T-helper 1 cell treated with Interleukin-12 subunit alpha and Interleukin-12 subunit beta and Interleukin-4 antibody, amounts not matched to agents 30 μg/mL and 1 μg/mL, for 36 hours (primary cell): ENCODE measurements around the gene NMNAT2.

ENCODE experiments used
- H3K27ac Mint-ChIP-seq: one replicate; pipeline ENCODE4 v1.8.0; 2021; ENCODE audit warnings: mild to moderate bottlenecking, mixed read lengths
- H3K27me3 Mint-ChIP-seq: one replicate; pipeline ENCODE4 v1.8.0; 2021; ENCODE audit warnings: low read depth, mixed read lengths
- H3K36me3 Mint-ChIP-seq: one replicate; pipeline ENCODE4 v1.8.0; 2021; ENCODE audit warnings: low read depth, mixed read lengths
- H3K4me1 Mint-ChIP-seq: one replicate; pipeline ENCODE4 v1.8.0; 2021; ENCODE audit warnings: low read depth, mixed read lengths
- H3K4me3 Mint-ChIP-seq: one replicate; pipeline ENCODE4 v1.8.0; 2021; ENCODE audit warnings: mild to moderate bottlenecking, moderate library complexity, mixed read lengths
- H3K9me3 Mint-ChIP-seq: one replicate; pipeline ENCODE4 v1.8.0; 2021; ENCODE audit warnings: mixed read lengths

The NMNAT2 gene

GRCh38 chr1:183272390-183272848, 145.8 kb downstream of the NMNAT2 start:
- no peaks in the 10 kb centered on the region for H3K9me3 Mint-ChIP-seq
- no peak overlapping the region for H3K4me3 Mint-ChIP-seq
- no peaks in the 10 kb centered on the region for H3K36me3 Mint-ChIP-seq
- H3K27me3 Mint-ChIP-seq, result peaks cover 4% of the 10 kb centered on the region
- H3K4me1 Mint-ChIP-seq, result no peaks in the 10 kb centered on the region
- H3K27ac Mint-ChIP-seq, result no peak overlapping the region

- no peak overlapping the region for H3K27ac Mint-ChIP-seq
- H3K36me3 Mint-ChIP-seq, result no peaks in the 10 kb centered on the region
- no peaks in the 10 kb centered on the region for H3K9me3 Mint-ChIP-seq
- H3K27me3 Mint-ChIP-seq, result peaks cover 8% of the 10 kb centered on the region
- H3K4me1 Mint-ChIP-seq, result no peaks in the 10 kb centered on the region
- no peak overlapping the region for H3K4me3 Mint-ChIP-seq
Measured at GRCh38 chr1:183270541-183271141, 147.5 kb downstream of the NMNAT2 start.

GRCh38 chr1:183267646-183268431, 150.3 kb downstream of the NMNAT2 start:
- H3K4me3 Mint-ChIP-seq, result no peak overlapping the region
- no peaks in the 10 kb centered on the region for H3K9me3 Mint-ChIP-seq
- no peak overlapping the region for H3K27ac Mint-ChIP-seq
- no peaks in the 10 kb centered on the region for H3K4me1 Mint-ChIP-seq
- H3K27me3 Mint-ChIP-seq, result peaks cover 18% of the 10 kb centered on the region
- H3K36me3 Mint-ChIP-seq, result no peaks in the 10 kb centered on the region

- Mint-ChIP-seq H3K9me3 (no peaks in the 10 kb centered on the region), H3K4me3 (no peak overlapping the region), H3K4me1 (no peaks in the 10 kb centered on the region), H3K36me3 (no peaks in the 10 kb centered on the region), H3K27me3 (peaks cover 21% of the 10 kb centered on the region), H3K27ac (no peak overlapping the region)
Measured at GRCh38 chr1:183263886-183264602, 154.1 kb downstream of the NMNAT2 start.

GRCh38 chr1:183262628-183263200, 155.5 kb downstream of the NMNAT2 start:
- peaks cover 23% of the 10 kb centered on the region for H3K27me3 Mint-ChIP-seq
- H3K9me3 Mint-ChIP-seq, result no peaks in the 10 kb centered on the region
- no peaks in the 10 kb centered on the region for H3K36me3 Mint-ChIP-seq
- H3K4me1 Mint-ChIP-seq, result no peaks in the 10 kb centered on the region
- H3K27ac Mint-ChIP-seq, result no peak overlapping the region
- H3K4me3 Mint-ChIP-seq, result no peak overlapping the region

- Mint-ChIP-seq H3K36me3 (no peaks in the 10 kb centered on the region), H3K4me1 (no peaks in the 10 kb centered on the region), H3K27me3 (peaks cover 23% of the 10 kb centered on the region), H3K27ac (no peak overlapping the region), H3K9me3 (no peaks in the 10 kb centered on the region), H3K4me3 (no peak overlapping the region)
Measured at GRCh38 chr1:183259924-183260323, 158.3 kb downstream of the NMNAT2 start.

GRCh38 chr1:183255073-183255472, 163.1 kb downstream of the NMNAT2 start:
- Mint-ChIP-seq H3K27me3 (peaks cover 6% of the 10 kb centered on the region), H3K36me3 (no peaks in the 10 kb centered on the region), H3K4me1 (no peaks in the 10 kb centered on the region), H3K4me3 (no peak overlapping the region), H3K9me3 (no peaks in the 10 kb centered on the region), H3K27ac (no peak overlapping the region)

GRCh38 chr1:183251959-183252450, 166.2 kb downstream of the NMNAT2 start:
- Mint-ChIP-seq H3K27ac (no peak overlapping the region), H3K27me3 (peaks cover 14% of the 10 kb centered on the region), H3K36me3 (no peaks in the 10 kb centered on the region), H3K4me3 (no peak overlapping the region), H3K9me3 (no peaks in the 10 kb centered on the region), H3K4me1 (no peaks in the 10 kb centered on the region)

- H3K36me3 Mint-ChIP-seq, result no peaks in the 10 kb centered on the region
- H3K27ac Mint-ChIP-seq, result no peak overlapping the region
- peaks cover 14% of the 10 kb centered on the region for H3K27me3 Mint-ChIP-seq
- H3K9me3 Mint-ChIP-seq, result no peaks in the 10 kb centered on the region
- H3K4me1 Mint-ChIP-seq, result no peaks in the 10 kb centered on the region
- no peak overlapping the region for H3K4me3 Mint-ChIP-seq
Measured at GRCh38 chr1:183251101-183251958, 166.8 kb downstream of the NMNAT2 start.

- Mint-ChIP-seq H3K9me3 (no peaks in the 10 kb centered on the region), H3K27me3 (peaks cover 20% of the 10 kb centered on the region), H3K27ac (no peak overlapping the region), H3K4me1 (no peaks in the 10 kb centered on the region), H3K36me3 (no peaks in the 10 kb centered on the region), H3K4me3 (no peak overlapping the region)
Measured at GRCh38 chr1:183249941-183250452, 168.2 kb downstream of the NMNAT2 start.

- H3K36me3 Mint-ChIP-seq, result no peaks in the 10 kb centered on the region
- peaks cover 20% of the 10 kb centered on the region for H3K27me3 Mint-ChIP-seq
- H3K27ac Mint-ChIP-seq, result no peak overlapping the region
- H3K4me3 Mint-ChIP-seq, result no peak overlapping the region
- H3K9me3 Mint-ChIP-seq, result no peaks in the 10 kb centered on the region
- no peaks in the 10 kb centered on the region for H3K4me1 Mint-ChIP-seq
Measured at GRCh38 chr1:183248989-183249691, 169.0 kb downstream of the NMNAT2 start.

- no peaks in the 10 kb centered on the region for H3K9me3 Mint-ChIP-seq
- H3K27ac Mint-ChIP-seq, result no peak overlapping the region
- H3K4me3 Mint-ChIP-seq, result no peak overlapping the region
- H3K27me3 Mint-ChIP-seq, result peaks cover 20% of the 10 kb centered on the region
- H3K4me1 Mint-ChIP-seq, result no peaks in the 10 kb centered on the region
- H3K36me3 Mint-ChIP-seq, result no peaks in the 10 kb centered on the region
Measured at GRCh38 chr1:183247931-183248330, 170.2 kb downstream of the NMNAT2 start.

GRCh38 chr1:183247484-183247883, 170.7 kb downstream of the NMNAT2 start:
- Mint-ChIP-seq H3K4me1 (no peaks in the 10 kb centered on the region), H3K27ac (no peak overlapping the region), H3K9me3 (no peaks in the 10 kb centered on the region), H3K27me3 (peaks cover 20% of the 10 kb centered on the region), H3K36me3 (no peaks in the 10 kb centered on the region), H3K4me3 (no peak overlapping the region)
